Ishikawa (cell line): ENCODE results near the gene PCDH1.

Experiments
- CEBPB ChIP-seq: IDR thresholded peaks from 2 replicates; pipeline ENCODE4 v1.6.1; 2012
- EP300 ChIP-seq: IDR thresholded peaks from 2 replicates; pipeline ENCODE4 v1.6.1; 2012; ENCODE audit warnings: borderline replicate concordance

DNA sequence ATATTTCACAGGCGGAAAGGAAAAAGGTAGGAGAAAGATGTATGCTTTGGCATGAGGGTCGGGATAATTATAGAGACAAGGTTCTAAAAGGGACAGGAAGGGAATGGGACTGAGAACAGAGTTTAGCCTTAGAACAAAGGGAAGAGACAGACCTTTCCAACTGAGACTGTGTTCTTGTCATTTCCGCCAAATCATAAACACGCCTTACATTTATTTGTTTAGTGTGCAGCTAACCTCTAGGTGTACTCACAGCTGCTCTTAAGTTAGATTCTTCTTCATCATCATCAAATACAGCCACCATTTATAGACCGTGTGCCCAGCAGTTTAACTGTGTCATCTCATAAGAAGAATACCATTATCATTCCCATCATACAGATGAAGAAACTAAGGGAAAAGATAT is 39.5 kb upstream of the PCDH1 start:
- TF ChIP-seq CEBPB (no peak), EP300 (no peak)
